Activated T-cell treated with anti-CD3 and anti-CD28 coated beads, Interleukin-2, amount 50 U/mL, for 4 hours (primary cell): ENCODE data around the gene FGGY. TPM values are rescaled to one million over a fixed set of nuclear protein-coding genes. Genes with fewer than 3 reads are reported as not detected.

Experiments used
- ATAC-seq, 2 donors: fragments of 200-7000 bp; cut with Tn5 transposase; one replicate each; pipeline ENCODE4 v1.10.0; 2021
- DNase-seq: peaks from one replicate; pipeline ENCODE4 v3.0.0-alpha.2; 2020
- H3K27me3 Mint-ChIP-seq: one replicate; pipeline ENCODE4 v1.8.0; 2021; ENCODE audit warnings: low read depth, mixed read lengths
- H3K36me3 Mint-ChIP-seq: one replicate; pipeline ENCODE4 v1.8.0; 2022; ENCODE audit warnings: mixed read lengths; ENCODE audit not compliant: insufficient read depth
- H3K4me1 Mint-ChIP-seq: one replicate; pipeline ENCODE4 v1.8.0; 2021; ENCODE audit warnings: low read depth, mixed read lengths
- H3K4me3 Mint-ChIP-seq: one replicate; pipeline ENCODE4 v1.8.0; 2021; ENCODE audit warnings: mild to moderate bottlenecking, moderate library complexity, mixed read lengths
- H3K9me3 Mint-ChIP-seq: one replicate; pipeline ENCODE4 v1.8.0; 2021; ENCODE audit warnings: mixed read lengths
- total RNA-seq, 3 donors: library from RNA; stranded (reverse); gene quantifications; one replicate each; pipeline ENCODE4 v1.2.1, GENCODE V29; 2021

Gene FGGY
- total RNA-seq, 3 donors from 2014 or later, result 2.5 to 4.8 (median 3.1) TPM

DNA sequence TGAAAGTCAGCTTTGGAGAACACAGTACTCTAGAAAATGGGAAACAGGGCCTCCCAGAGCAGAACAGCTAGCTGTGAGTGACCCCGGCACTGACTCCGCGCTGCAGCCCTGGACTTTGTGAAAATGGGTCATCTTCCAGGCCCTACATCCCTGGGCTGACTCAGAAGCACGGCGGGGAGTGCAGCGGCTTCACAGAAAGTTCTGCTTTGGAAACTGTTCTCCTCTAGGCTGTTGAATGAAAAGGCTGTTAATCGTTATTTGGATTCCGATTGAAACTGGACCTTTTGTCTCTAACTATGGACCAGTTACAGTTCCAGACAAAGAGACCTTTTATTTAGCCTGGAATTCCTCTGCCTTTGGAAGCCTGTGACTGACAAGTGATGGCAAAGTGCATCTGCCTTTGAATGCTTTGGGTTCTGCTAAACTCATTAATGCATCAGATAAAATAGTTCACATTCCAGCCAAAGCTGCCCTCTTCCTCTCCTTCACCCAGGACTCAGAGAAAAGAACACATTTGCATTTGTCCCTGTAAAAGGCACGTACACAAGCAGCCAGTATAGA lies 372.9 kb downstream of the FGGY start:
- no peak overlapping the region for H3K4me3 Mint-ChIP-seq

DNA sequence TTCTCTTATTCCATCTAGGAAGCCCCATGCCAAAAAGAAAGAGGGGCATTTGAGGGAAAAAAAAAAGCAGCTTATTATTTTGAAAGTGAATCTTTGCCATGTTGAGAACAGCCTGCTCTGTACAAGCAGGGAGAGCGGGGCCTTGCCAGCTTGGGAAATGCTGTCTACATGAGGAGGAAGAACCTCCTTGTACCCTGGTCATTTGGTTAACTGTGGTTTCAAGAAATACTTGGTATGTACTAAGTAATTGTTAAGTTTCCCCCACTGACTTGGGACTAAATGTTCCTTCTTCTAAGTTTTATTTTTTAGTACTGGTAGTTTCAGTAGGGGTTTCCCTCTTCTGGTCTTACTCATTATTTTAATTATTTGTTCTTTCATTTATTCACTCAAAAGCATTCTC lies 373.8 kb downstream of the FGGY start:
- DNase-seq (no peak), ATAC-seq (no peak)
- Mint-ChIP-seq H3K36me3 (peaks cover 4% of the 10 kb centered on the region), H3K27me3 (no peaks in the 10 kb centered on the region), H3K9me3 (no peaks in the 10 kb centered on the region), H3K4me1 (no peaks in the 10 kb centered on the region), H3K4me3 (no peak overlapping the region)

More for the DNA sequence above, 372.9 kb downstream of the FGGY start:
- Mint-ChIP-seq H3K27me3 (no peaks in the 10 kb centered on the region), H3K4me1 (no peaks in the 10 kb centered on the region), H3K36me3 (peaks cover 4% of the 10 kb centered on the region), H3K9me3 (no peaks in the 10 kb centered on the region)
- ATAC-seq (no peak), DNase-seq (no peak)

DNA sequence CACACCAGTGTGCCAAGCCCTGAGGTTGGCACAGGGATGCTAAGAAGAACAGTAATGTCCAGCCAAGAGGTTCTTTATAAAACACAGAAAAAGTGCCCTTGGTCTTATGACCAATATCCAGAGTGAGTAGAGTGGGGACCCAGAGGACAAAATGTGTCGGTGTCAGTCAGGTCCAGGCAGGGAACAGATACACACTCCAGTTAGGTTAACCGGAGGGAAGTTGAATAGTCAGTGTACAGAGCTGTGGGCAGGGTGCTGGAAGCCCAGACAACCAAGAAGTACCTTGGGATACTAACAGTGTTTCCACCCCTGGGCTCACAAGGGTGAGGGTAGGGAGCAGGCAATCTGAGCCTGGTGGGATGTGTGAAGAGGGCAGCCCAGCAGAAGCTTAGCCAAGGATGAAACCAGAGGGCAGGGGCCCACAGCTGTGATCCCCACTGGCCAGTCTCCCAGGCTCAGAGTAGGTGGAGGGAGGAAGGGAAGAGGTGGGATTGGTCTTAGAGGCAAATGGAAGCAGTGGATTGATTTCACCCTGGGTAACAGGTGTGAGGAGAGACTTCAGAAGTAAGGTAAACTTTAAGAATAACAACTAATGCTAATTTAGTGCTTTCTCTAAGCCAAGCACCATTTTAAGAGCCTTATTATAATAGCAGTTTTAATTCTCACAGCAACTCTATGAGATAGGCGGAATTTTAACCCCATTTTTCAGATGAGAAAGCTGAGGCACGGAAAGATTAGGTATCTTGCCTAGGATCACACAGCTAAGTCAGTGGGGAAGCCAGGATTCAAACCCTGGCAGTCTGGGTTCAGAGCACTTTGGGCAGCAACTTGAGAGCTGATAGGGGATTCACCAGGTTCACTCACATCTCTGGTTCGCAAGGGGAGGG lies 374.4 kb downstream of the FGGY start:
- Mint-ChIP-seq H3K4me3 (no peak overlapping the region), H3K4me1 (no peaks in the 10 kb centered on the region), H3K27me3 (no peaks in the 10 kb centered on the region), H3K36me3 (peaks cover 4% of the 10 kb centered on the region), H3K9me3 (no peaks in the 10 kb centered on the region)
- ATAC-seq, result no peak
- no peak for DNase-seq

DNA sequence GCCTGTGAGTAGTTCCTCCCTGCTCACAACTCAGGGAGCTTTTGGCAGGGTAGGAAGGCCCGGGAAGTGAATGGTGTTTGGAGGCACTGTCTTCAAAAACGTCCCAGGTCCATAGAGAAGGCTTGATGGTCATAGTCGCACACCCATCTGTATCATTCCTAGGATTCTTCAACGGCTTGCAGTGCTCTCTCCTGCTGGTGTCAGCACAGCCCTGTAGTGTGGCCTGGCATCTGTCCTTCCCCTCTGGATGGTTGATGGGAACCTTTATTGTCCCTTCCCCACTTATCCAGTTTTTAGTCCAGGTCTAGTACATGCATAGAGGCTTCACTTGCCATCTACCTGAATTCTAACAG lies 375.0 kb downstream of the FGGY start:
- ATAC-seq, result no peak
- Mint-ChIP-seq H3K4me3 (no peak overlapping the region), H3K36me3 (peaks cover 4% of the 10 kb centered on the region), H3K9me3 (no peaks in the 10 kb centered on the region), H3K27me3 (no peaks in the 10 kb centered on the region), H3K4me1 (no peaks in the 10 kb centered on the region)
- DNase-seq, result no peak

DNA sequence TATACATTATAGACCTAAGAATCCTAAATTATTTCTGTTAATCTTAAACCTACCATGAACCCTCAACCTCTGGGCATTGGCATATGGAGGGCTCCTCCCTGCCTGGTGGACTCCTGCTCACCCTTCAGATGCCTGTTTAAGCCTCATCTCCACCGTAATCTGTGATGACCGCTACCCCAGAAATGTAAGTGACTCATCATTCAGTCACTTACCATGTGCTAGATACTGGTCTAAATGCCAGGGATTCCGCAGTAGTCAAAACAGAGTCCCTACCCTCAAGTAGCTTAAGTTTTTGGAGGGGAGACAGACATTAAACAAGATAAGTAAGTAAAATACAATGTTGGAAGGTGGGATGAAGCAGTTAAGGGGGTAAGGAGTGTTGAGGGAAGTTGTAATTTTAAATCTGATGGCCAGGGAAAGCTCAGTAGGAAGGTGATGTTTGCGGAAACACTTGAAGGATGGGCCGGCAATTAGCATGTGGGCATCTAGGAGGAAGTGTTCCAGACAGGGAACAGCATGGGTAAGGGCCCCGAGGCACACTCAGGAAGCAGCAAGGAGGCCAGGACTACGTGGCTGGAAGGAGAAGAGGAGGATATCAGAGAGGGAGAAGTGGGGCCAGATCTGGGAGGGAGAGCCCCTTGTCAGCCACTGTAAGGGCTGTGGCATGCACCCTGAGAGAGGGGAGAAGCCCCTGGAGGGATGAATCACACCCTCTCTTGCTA lies 376.1 kb downstream of the FGGY start:
- Mint-ChIP-seq H3K36me3 (peaks cover 1% of the 10 kb centered on the region), H3K9me3 (no peaks in the 10 kb centered on the region), H3K27me3 (no peaks in the 10 kb centered on the region), H3K4me3 (no peak overlapping the region), H3K4me1 (no peaks in the 10 kb centered on the region)
- DNase-seq (no peak), ATAC-seq (no peak)

GRCh38 chr1:59673573-59674450 lies 376.9 kb downstream of the FGGY start:
- no peak for ATAC-seq
- Mint-ChIP-seq H3K4me3 (no peak overlapping the region), H3K27me3 (no peaks in the 10 kb centered on the region), H3K9me3 (no peaks in the 10 kb centered on the region), H3K36me3 (peaks cover 1% of the 10 kb centered on the region), H3K4me1 (no peaks in the 10 kb centered on the region)
- no peak for DNase-seq

DNA sequence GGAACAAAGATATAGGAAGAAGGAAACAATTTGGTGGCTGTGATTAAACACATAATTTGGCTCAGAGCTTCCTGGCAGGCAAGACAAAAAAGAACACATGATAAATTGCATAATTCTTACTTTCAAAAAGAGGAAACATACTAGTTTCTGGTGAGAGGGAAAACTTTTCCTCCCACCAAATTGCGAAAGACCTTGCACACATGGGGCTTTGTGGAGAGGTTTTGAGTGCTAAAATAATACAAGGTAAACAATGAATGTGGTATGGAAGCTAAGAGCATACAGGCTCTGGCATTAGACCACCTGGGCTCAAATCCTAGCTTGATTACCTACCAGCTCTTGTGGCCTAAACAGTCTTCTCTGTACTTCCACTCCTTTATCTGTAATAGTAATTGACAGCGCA lies 377.7 kb downstream of the FGGY start:
- no peaks in the 10 kb centered on the region for H3K4me1 Mint-ChIP-seq
- peaks cover 1% of the 10 kb centered on the region for H3K36me3 Mint-ChIP-seq
- ATAC-seq (no peak), DNase-seq (no peak)
- no peak overlapping the region for H3K4me3 Mint-ChIP-seq
- no peaks in the 10 kb centered on the region for H3K27me3 Mint-ChIP-seq
- no peaks in the 10 kb centered on the region for H3K9me3 Mint-ChIP-seq

DNA sequence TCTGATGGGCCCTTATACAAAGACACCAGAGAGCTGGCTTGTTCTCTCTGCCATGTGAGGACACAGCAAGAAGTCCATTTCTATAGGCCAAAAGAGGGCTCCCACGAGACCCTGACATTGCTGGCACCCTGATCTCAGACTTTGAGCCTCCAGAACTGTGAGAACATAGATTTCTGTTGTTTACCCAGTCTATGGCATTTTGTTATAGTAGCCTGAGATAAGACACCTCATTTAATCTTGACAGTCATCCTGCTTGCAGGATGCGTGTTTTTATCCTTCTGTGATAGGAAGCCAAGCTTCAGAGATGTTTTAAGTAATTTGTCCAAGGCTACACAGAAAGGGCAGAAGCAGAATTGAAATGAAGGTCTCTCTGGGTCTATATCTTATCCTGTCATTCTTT lies 379.0 kb downstream of the FGGY start:
- DNase-seq, result no peak
- Mint-ChIP-seq H3K36me3 (peaks cover 1% of the 10 kb centered on the region), H3K4me1 (no peaks in the 10 kb centered on the region), H3K4me3 (no peak overlapping the region), H3K27me3 (no peaks in the 10 kb centered on the region), H3K9me3 (no peaks in the 10 kb centered on the region)
- no peak for ATAC-seq

DNA sequence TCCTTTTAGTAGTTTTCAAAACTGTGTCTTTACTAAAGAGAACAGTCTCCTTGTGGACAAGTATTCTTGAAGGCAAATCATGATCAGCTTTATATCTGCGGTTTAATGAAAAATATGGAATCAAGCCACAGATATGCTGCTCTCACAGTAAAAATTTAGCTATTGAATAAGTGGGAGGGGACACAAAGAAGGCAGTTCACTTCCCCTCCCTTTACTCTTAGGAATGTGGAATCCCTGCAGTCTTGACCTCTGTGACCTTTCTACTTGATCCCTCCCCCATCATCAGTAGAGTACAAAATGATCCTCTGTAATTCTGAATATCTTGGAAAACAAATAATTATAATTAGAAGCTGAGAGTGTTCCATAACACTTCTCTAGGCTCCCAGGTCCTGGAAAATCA lies 381.1 kb downstream of the FGGY start:
- H3K4me3 Mint-ChIP-seq, result no peak overlapping the region

GRCh38 chr1:59678493-59679228 lies 381.8 kb downstream of the FGGY start:
- Mint-ChIP-seq H3K36me3 (no peaks in the 10 kb centered on the region), H3K27me3 (no peaks in the 10 kb centered on the region), H3K4me1 (no peaks in the 10 kb centered on the region), H3K9me3 (no peaks in the 10 kb centered on the region), H3K4me3 (no peak overlapping the region)
- DNase-seq (no peak), ATAC-seq (no peak)

More for the DNA sequence above, 381.1 kb downstream of the FGGY start:
- DNase-seq (no peak), ATAC-seq (no peak)
- Mint-ChIP-seq H3K27me3 (no peaks in the 10 kb centered on the region), H3K36me3 (no peaks in the 10 kb centered on the region), H3K9me3 (no peaks in the 10 kb centered on the region), H3K4me1 (no peaks in the 10 kb centered on the region)

- H3K4me3 Mint-ChIP-seq, result no peak overlapping the region
Measured at GRCh38 chr1:59680044-59680443, 383.1 kb downstream of the FGGY start.

DNA sequence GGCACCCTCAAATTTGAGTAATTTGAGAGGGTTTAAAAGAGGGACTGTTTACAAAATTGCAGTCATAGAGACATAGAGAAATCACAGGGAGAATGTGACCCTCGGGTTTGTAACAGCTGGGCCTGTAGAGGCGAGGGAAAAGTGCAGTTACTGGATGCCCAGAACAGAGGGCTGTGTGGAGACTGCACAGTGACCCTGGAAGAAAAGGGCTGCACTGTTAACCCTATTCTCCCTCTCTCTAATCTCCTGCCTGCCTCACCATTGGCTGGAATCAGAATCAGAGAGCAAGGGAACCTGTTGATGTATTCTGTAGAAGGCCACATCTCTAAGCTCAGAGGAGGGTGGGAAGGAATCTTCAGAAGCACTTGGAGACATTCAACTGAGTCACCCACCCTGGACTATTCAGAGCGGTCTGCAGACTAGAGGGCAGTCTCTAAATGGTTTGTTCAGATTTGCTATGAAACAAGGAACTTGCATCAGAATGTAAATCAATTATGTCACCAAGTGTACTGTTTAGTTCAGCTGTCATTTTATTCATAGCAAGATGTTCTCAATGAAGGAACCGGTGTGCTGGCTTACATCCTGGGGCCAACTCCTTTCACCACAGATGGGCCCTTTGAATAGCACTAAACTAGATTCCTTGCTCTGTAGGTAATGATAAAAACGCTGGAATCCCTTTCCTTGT lies 385.6 kb downstream of the FGGY start:
- no peak for ATAC-seq
- H3K4me3 Mint-ChIP-seq, result no peak overlapping the region
- H3K27me3 Mint-ChIP-seq, result no peaks in the 10 kb centered on the region
- no peaks in the 10 kb centered on the region for H3K36me3 Mint-ChIP-seq
- no peaks in the 10 kb centered on the region for H3K4me1 Mint-ChIP-seq
- DNase-seq, result no peak
- H3K9me3 Mint-ChIP-seq, result no peaks in the 10 kb centered on the region

More at GRCh38 chr1:59680044-59680443, 383.1 kb downstream of the FGGY start:
- Mint-ChIP-seq H3K9me3 (no peaks in the 10 kb centered on the region), H3K27me3 (no peaks in the 10 kb centered on the region), H3K36me3 (no peaks in the 10 kb centered on the region), H3K4me1 (no peaks in the 10 kb centered on the region)
- no peak for DNase-seq
- no peak for ATAC-seq

DNA sequence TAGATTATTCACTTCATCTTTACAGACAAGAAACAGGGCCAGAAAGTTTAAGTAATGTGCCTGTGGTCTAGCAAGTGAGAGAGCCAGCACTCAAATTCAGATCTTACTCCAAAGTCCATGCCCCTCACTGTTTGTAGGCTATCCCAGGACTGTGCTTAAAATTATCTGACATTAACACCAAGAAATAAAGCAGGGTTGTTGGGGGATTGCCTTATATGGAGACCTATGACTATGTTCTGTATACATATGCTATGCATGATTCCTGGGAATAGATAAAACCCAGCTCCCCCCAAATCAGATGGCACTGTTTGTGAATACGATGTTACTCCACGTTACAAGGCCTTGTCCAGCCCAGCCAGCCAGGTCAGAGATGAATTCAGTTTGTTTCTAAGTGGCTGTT lies 386.3 kb downstream of the FGGY start:
- Mint-ChIP-seq H3K4me1 (no peaks in the 10 kb centered on the region), H3K27me3 (no peaks in the 10 kb centered on the region), H3K36me3 (no peaks in the 10 kb centered on the region), H3K9me3 (no peaks in the 10 kb centered on the region), H3K4me3 (no peak overlapping the region)
- ATAC-seq (no peak), DNase-seq (no peak)
